ENCODE data around the gene AKAP7.

The AKAP7 gene

GRCh38 chr6:131115651-131116050 is 19.6 kb upstream of the AKAP7 start:
- Histone ChIP-seq H3K27ac (ENCODE audit: insufficient read depth, low read length, poor library complexity, severe bottlenecking) (no peak overlapping the region), H3K27me3 (replicated peaks; ENCODE audit: control insufficient read depth, insufficient read depth, low read length, poor library complexity, severe bottlenecking) (peaks cover 6% of the 10 kb centered on the region), H3K9me3 (ENCODE audit: control insufficient read depth, low read length) (no peaks in the 10 kb centered on the region), H3K36me3 (ENCODE audit: control insufficient read depth, insufficient read depth, low read length) (no peaks in the 10 kb centered on the region), H3K4me3 (ENCODE audit: insufficient read depth, low read depth, low read length, poor library complexity, severe bottlenecking) (no peak overlapping the region), H3K4me1 (ENCODE audit: control insufficient read depth, insufficient read depth, low read length, poor library complexity, severe bottlenecking) (no peaks in the 10 kb centered on the region)
- no peak for DNase-seq

- no peak overlapping the region for H3K4me3 ChIP-seq (ENCODE audit: insufficient read depth, low read depth, low read length, poor library complexity, severe bottlenecking)
- H3K4me1 ChIP-seq (ENCODE audit: control insufficient read depth, insufficient read depth, low read length, poor library complexity, severe bottlenecking), result no peaks in the 10 kb centered on the region
- no peak for DNase-seq
- H3K27me3 ChIP-seq (replicated peaks; ENCODE audit: control insufficient read depth, insufficient read depth, low read length, poor library complexity, severe bottlenecking), result peaks cover 2% of the 10 kb centered on the region
- H3K27ac ChIP-seq (ENCODE audit: insufficient read depth, low read length, poor library complexity, severe bottlenecking), result no peak overlapping the region
- no peaks in the 10 kb centered on the region for H3K9me3 ChIP-seq (ENCODE audit: control insufficient read depth, low read length)
- no peaks in the 10 kb centered on the region for H3K36me3 ChIP-seq (ENCODE audit: control insufficient read depth, insufficient read depth, low read length)
Measured at GRCh38 chr6:131116321-131116720, 18.9 kb upstream of the AKAP7 start.

- no peaks in the 10 kb centered on the region for H3K27me3 ChIP-seq (replicated peaks; ENCODE audit: control insufficient read depth, insufficient read depth, low read length, poor library complexity, severe bottlenecking)
- no peaks in the 10 kb centered on the region for H3K4me1 ChIP-seq (ENCODE audit: control insufficient read depth, insufficient read depth, low read length, poor library complexity, severe bottlenecking)
- H3K36me3 ChIP-seq (ENCODE audit: control insufficient read depth, insufficient read depth, low read length), result no peaks in the 10 kb centered on the region
- DNase-seq, result no peak
- no peak overlapping the region for H3K27ac ChIP-seq (ENCODE audit: insufficient read depth, low read length, poor library complexity, severe bottlenecking)
- no peak overlapping the region for H3K4me3 ChIP-seq (ENCODE audit: insufficient read depth, low read depth, low read length, poor library complexity, severe bottlenecking)
- no peaks in the 10 kb centered on the region for H3K9me3 ChIP-seq (ENCODE audit: control insufficient read depth, low read length)
Measured at GRCh38 chr6:131116755-131117360, 18.4 kb upstream of the AKAP7 start.

- no peaks in the 10 kb centered on the region for H3K36me3 ChIP-seq (ENCODE audit: control insufficient read depth, insufficient read depth, low read length)
- no peak overlapping the region for H3K4me3 ChIP-seq (ENCODE audit: insufficient read depth, low read depth, low read length, poor library complexity, severe bottlenecking)
- no peaks in the 10 kb centered on the region for H3K4me1 ChIP-seq (ENCODE audit: control insufficient read depth, insufficient read depth, low read length, poor library complexity, severe bottlenecking)
- H3K9me3 ChIP-seq (ENCODE audit: control insufficient read depth, low read length), result no peaks in the 10 kb centered on the region
- DNase-seq, result no peak
- no peaks in the 10 kb centered on the region for H3K27me3 ChIP-seq (replicated peaks; ENCODE audit: control insufficient read depth, insufficient read depth, low read length, poor library complexity, severe bottlenecking)
- H3K27ac ChIP-seq (ENCODE audit: insufficient read depth, low read length, poor library complexity, severe bottlenecking), result no peak overlapping the region
Measured at GRCh38 chr6:131117878-131118277, 17.4 kb upstream of the AKAP7 start.

- H3K4me3 ChIP-seq (ENCODE audit: insufficient read depth, low read depth, low read length, poor library complexity, severe bottlenecking), result no peak overlapping the region
- no peak overlapping the region for H3K27ac ChIP-seq (ENCODE audit: insufficient read depth, low read length, poor library complexity, severe bottlenecking)
- DNase-seq, result no peak
- H3K4me1 ChIP-seq (ENCODE audit: control insufficient read depth, insufficient read depth, low read length, poor library complexity, severe bottlenecking), result no peaks in the 10 kb centered on the region
- H3K9me3 ChIP-seq (ENCODE audit: control insufficient read depth, low read length), result no peaks in the 10 kb centered on the region
- H3K36me3 ChIP-seq (ENCODE audit: control insufficient read depth, insufficient read depth, low read length), result no peaks in the 10 kb centered on the region
- no peaks in the 10 kb centered on the region for H3K27me3 ChIP-seq (replicated peaks; ENCODE audit: control insufficient read depth, insufficient read depth, low read length, poor library complexity, severe bottlenecking)
Measured at GRCh38 chr6:131122007-131122406, 13.3 kb upstream of the AKAP7 start.

- no peak for DNase-seq
- no peak overlapping the region for H3K27ac ChIP-seq (ENCODE audit: insufficient read depth, low read length, poor library complexity, severe bottlenecking)
Measured at GRCh38 chr6:131122516-131122915, 12.8 kb upstream of the AKAP7 start.

GRCh38 chr6:131124336-131125071 is 10.8 kb upstream of the AKAP7 start:
- H3K36me3 ChIP-seq (ENCODE audit: control insufficient read depth, insufficient read depth, low read length), result no peaks in the 10 kb centered on the region
- no peaks in the 10 kb centered on the region for H3K9me3 ChIP-seq (ENCODE audit: control insufficient read depth, low read length)
- H3K4me1 ChIP-seq (ENCODE audit: control insufficient read depth, insufficient read depth, low read length, poor library complexity, severe bottlenecking), result no peaks in the 10 kb centered on the region
- DNase-seq, result no peak
- no peak overlapping the region for H3K4me3 ChIP-seq (ENCODE audit: insufficient read depth, low read depth, low read length, poor library complexity, severe bottlenecking)
- H3K27me3 ChIP-seq (replicated peaks; ENCODE audit: control insufficient read depth, insufficient read depth, low read length, poor library complexity, severe bottlenecking), result no peaks in the 10 kb centered on the region
- no peak overlapping the region for H3K27ac ChIP-seq (ENCODE audit: insufficient read depth, low read length, poor library complexity, severe bottlenecking)

More at GRCh38 chr6:131122516-131122915, 12.8 kb upstream of the AKAP7 start:
- H3K4me1 ChIP-seq (ENCODE audit: control insufficient read depth, insufficient read depth, low read length, poor library complexity, severe bottlenecking), result no peaks in the 10 kb centered on the region
- no peak overlapping the region for H3K4me3 ChIP-seq (ENCODE audit: insufficient read depth, low read depth, low read length, poor library complexity, severe bottlenecking)
- H3K36me3 ChIP-seq (ENCODE audit: control insufficient read depth, insufficient read depth, low read length), result no peaks in the 10 kb centered on the region
- no peaks in the 10 kb centered on the region for H3K9me3 ChIP-seq (ENCODE audit: control insufficient read depth, low read length)
- no peaks in the 10 kb centered on the region for H3K27me3 ChIP-seq (replicated peaks; ENCODE audit: control insufficient read depth, insufficient read depth, low read length, poor library complexity, severe bottlenecking)

GRCh38 chr6:131125431-131125830 is 9.8 kb upstream of the AKAP7 start:
- no peak for DNase-seq
- no peaks in the 10 kb centered on the region for H3K27me3 ChIP-seq (replicated peaks; ENCODE audit: control insufficient read depth, insufficient read depth, low read length, poor library complexity, severe bottlenecking)
- H3K27ac ChIP-seq (ENCODE audit: insufficient read depth, low read length, poor library complexity, severe bottlenecking), result no peak overlapping the region
- no peak overlapping the region for H3K4me3 ChIP-seq (ENCODE audit: insufficient read depth, low read depth, low read length, poor library complexity, severe bottlenecking)
- H3K4me1 ChIP-seq (ENCODE audit: control insufficient read depth, insufficient read depth, low read length, poor library complexity, severe bottlenecking), result no peaks in the 10 kb centered on the region
- H3K9me3 ChIP-seq (ENCODE audit: control insufficient read depth, low read length), result no peaks in the 10 kb centered on the region
- no peaks in the 10 kb centered on the region for H3K36me3 ChIP-seq (ENCODE audit: control insufficient read depth, insufficient read depth, low read length)

GRCh38 chr6:131129689-131130553 is 5.3 kb upstream of the AKAP7 start:
- no peaks in the 10 kb centered on the region for H3K27me3 ChIP-seq (replicated peaks; ENCODE audit: control insufficient read depth, insufficient read depth, low read length, poor library complexity, severe bottlenecking)
- no peak overlapping the region for H3K27ac ChIP-seq (ENCODE audit: insufficient read depth, low read length, poor library complexity, severe bottlenecking)
- H3K9me3 ChIP-seq (ENCODE audit: control insufficient read depth, low read length), result no peaks in the 10 kb centered on the region
- DNase-seq, result no peak
- H3K4me3 ChIP-seq (ENCODE audit: insufficient read depth, low read depth, low read length, poor library complexity, severe bottlenecking), result no peak overlapping the region
- H3K4me1 ChIP-seq (ENCODE audit: control insufficient read depth, insufficient read depth, low read length, poor library complexity, severe bottlenecking), result no peaks in the 10 kb centered on the region
- H3K36me3 ChIP-seq (ENCODE audit: control insufficient read depth, insufficient read depth, low read length), result no peaks in the 10 kb centered on the region

- Histone ChIP-seq H3K4me1 (ENCODE audit: control insufficient read depth, insufficient read depth, low read length, poor library complexity, severe bottlenecking) (no peaks in the 10 kb centered on the region), H3K27ac (ENCODE audit: insufficient read depth, low read length, poor library complexity, severe bottlenecking) (no peak overlapping the region), H3K9me3 (ENCODE audit: control insufficient read depth, low read length) (no peaks in the 10 kb centered on the region), H3K4me3 (ENCODE audit: insufficient read depth, low read depth, low read length, poor library complexity, severe bottlenecking) (no peak overlapping the region), H3K27me3 (replicated peaks; ENCODE audit: control insufficient read depth, insufficient read depth, low read length, poor library complexity, severe bottlenecking) (no peaks in the 10 kb centered on the region), H3K36me3 (ENCODE audit: control insufficient read depth, insufficient read depth, low read length) (no peaks in the 10 kb centered on the region)
- no peak for DNase-seq
Measured at GRCh38 chr6:131130554-131130940, 4.7 kb upstream of the AKAP7 start.

All from effector memory CD4-positive, alpha-beta T cell (primary cell).